AG10803 (cell line): ENCODE data around the gene EIF1B.

ENCODE experiments used
- DNase-seq: peaks from one replicate; pipeline ENCODE4 v3.0.0; 2010; ENCODE audit warnings: low read depth
- H3K4me3 ChIP-seq: 2 replicates; pipeline ENCODE4 v1.5.1; 2011; ENCODE audit warnings: mild to moderate bottlenecking, low read length, control low read depth
- TF ChIP-seq, protein P1 (sequence below): conservative IDR thresholded peaks from 2 replicates; pipeline ENCODE4 v1.5.1; 2011; ENCODE audit warnings: mild to moderate bottlenecking, low read length, control low read depth, inconsistent platforms

EIF1B gene

GRCh38 chr3:40333416-40333815 is 23.9 kb downstream of the EIF1B start:
- no peak for DNase-seq
- TF ChIP-seq, protein P1, sequence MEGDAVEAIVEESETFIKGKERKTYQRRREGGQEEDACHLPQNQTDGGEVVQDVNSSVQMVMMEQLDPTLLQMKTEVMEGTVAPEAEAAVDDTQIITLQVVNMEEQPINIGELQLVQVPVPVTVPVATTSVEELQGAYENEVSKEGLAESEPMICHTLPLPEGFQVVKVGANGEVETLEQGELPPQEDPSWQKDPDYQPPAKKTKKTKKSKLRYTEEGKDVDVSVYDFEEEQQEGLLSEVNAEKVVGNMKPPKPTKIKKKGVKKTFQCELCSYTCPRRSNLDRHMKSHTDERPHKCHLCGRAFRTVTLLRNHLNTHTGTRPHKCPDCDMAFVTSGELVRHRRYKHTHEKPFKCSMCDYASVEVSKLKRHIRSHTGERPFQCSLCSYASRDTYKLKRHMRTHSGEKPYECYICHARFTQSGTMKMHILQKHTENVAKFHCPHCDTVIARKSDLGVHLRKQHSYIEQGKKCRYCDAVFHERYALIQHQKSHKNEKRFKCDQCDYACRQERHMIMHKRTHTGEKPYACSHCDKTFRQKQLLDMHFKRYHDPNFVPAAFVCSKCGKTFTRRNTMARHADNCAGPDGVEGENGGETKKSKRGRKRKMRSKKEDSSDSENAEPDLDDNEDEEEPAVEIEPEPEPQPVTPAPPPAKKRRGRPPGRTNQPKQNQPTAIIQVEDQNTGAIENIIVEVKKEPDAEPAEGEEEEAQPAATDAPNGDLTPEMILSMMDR = no peak
- H3K4me3 ChIP-seq = no peak overlapping the region

DNA sequence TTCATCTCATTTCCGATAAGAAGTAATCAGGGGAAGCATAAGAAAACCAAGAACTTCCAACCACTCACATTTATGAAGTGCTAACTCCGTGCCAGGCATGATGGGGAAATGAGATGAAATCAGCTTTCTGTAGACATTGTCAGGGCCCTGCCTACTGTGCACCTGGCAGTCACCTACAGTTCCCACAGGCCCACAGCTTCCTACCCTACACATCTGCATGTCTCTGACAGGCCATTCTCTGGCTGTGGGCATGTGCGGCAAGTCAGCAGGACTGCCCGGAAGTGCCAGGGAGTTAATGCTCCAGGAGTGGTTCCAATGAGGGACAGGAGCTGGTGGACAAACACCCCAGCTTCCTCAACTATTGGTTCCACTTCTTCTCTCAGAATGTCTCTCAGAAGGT is 24.3 kb downstream of the EIF1B start:
- TF ChIP-seq, protein P1 = no peak
- DNase-seq = no peak
- H3K4me3 ChIP-seq = no peak overlapping the region

GRCh38 chr3:40336101-40336500 is 26.6 kb downstream of the EIF1B start:
- no peak for DNase-seq
- TF ChIP-seq, protein P1 = no peak
- H3K4me3 ChIP-seq = no peak overlapping the region

DNA sequence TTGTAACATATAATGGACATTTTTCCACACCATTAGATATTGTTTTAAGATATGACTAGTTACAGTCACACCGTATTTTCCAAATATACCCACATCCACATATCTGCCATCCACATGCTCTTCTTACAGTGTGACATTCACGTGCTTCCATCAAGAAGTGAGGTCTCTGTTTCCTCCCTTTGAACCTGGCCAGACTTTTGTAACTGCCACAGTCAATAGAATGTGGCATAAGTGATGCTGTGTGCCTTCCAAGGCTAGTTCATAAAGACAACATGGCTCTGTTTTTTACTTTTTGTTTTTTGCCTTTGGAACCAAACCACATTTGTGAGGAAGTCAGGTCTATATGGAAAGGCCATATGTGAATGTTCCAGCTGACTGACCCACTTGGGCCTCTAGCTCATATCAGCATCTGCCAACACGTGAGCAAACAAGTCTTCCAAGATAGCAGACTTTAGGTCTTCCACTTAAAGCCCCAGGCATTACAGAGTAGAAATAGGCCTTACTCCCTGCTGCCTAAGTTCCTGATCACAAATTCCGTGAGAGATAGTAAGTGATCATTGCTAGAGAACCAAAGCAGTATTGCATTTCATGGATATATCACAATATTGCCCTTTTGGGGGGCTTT is 27.1 kb downstream of the EIF1B start:
- DNase-seq = no peak
- TF ChIP-seq, protein P1 = no peak
- H3K4me3 ChIP-seq = no peak overlapping the region

- TF ChIP-seq, protein P1 = no peak
- no peak for DNase-seq
- no peak overlapping the region for H3K4me3 ChIP-seq
These were observed 27.9 kb downstream of the EIF1B start for GRCh38 chr3:40337136-40338108.

- DNase-seq = no peak
- TF ChIP-seq, protein P1 = no peak
- H3K4me3 ChIP-seq = no peak overlapping the region
These were observed 30.4 kb downstream of the EIF1B start for GRCh38 chr3:40339871-40340270.
